Measurements from ENCODE around the gene GLYATL3. TPM values are rescaled to one million over a fixed set of nuclear protein-coding genes. Genes with fewer than 3 reads are reported as not detected.

The GLYATL3 gene
- total RNA-seq, 1 experiment from 2014 or later, result not detected

DNA sequence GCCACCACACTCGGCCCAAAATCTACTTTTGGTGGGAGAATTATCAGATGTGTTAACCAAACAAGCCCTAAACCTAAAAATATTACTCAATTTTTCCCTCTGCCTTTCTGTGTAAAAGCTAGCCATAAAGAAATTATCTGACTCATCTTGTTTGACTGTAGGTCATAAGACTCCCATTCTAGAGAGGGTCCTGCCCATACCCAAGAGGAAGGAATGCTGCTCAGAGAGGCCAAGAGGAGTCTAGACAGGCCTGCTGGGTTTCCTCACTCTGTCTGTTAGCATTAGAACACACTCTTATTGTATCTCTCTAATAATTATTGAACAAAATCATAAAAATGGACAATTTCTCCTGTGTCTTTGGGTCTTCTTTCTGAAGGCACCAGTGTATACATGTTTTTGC, 76.9 kb downstream of the GLYATL3 start:
- Histone ChIP-seq H3K27ac (ENCODE audit: low read length) (no peak overlapping the region), H3K4me3 (ENCODE audit: low read length) (no peak overlapping the region), H4K20me1 (ENCODE audit: low read length) (no peaks in the 10 kb centered on the region), H3K9me2 (replicated peaks; ENCODE audit: low read length) (no peaks in the 10 kb centered on the region), H3K4me1 (ENCODE audit: insufficient read depth, low read length) (no peaks in the 10 kb centered on the region), H3K36me3 (ENCODE audit: low read depth, low read length) (no peaks in the 10 kb centered on the region), H3K9ac (ENCODE audit: low read length) (no peak overlapping the region), H3K9me3 (ENCODE audit: low read length) (no peaks in the 10 kb centered on the region), H2AFZ (ENCODE audit: low read length) (no peak overlapping the region), H3F3A (ENCODE audit: low read length, unreplicated experiment) (no peaks in the 10 kb centered on the region), H3K27me3 (ENCODE audit: low read length) (no peaks in the 10 kb centered on the region), H3K79me2 (ENCODE audit: low read length) (no peaks in the 10 kb centered on the region), H3K4me2 (ENCODE audit: low read length) (no peak overlapping the region)
- TF ChIP-seq EZH2phosphoT487 (IDR thresholded peaks at IDR 0.05; ENCODE audit: borderline replicate concordance, low read length) (no peak), EZH2 (IDR thresholded peaks at IDR 0.05; ENCODE audit: low read length, unreplicated experiment) (no peak)
- TF ChIP-seq, protein P1, sequence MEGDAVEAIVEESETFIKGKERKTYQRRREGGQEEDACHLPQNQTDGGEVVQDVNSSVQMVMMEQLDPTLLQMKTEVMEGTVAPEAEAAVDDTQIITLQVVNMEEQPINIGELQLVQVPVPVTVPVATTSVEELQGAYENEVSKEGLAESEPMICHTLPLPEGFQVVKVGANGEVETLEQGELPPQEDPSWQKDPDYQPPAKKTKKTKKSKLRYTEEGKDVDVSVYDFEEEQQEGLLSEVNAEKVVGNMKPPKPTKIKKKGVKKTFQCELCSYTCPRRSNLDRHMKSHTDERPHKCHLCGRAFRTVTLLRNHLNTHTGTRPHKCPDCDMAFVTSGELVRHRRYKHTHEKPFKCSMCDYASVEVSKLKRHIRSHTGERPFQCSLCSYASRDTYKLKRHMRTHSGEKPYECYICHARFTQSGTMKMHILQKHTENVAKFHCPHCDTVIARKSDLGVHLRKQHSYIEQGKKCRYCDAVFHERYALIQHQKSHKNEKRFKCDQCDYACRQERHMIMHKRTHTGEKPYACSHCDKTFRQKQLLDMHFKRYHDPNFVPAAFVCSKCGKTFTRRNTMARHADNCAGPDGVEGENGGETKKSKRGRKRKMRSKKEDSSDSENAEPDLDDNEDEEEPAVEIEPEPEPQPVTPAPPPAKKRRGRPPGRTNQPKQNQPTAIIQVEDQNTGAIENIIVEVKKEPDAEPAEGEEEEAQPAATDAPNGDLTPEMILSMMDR (conservative IDR thresholded peaks at IDR 0.05; ENCODE audit: low read depth, low read length), result no peak
- DNase-seq (no peak), ATAC-seq (no peak)
- intact Hi-C loops (cut with micrococcal nuclease), result no loop called here
- CTCF ChIA-PET, result no interaction called here
- POLR2A ChIA-PET (ENCODE audit: unreplicated experiment), result no interaction called here
- BruUV-seq (replicated peaks), result no TSS peak

Other genes starting within 250 kb of the GLYATL3 start
- 3.7 and 4.5 TPM in 2 replicates for gene MMUT, start 36.7 kb upstream of the GLYATL3 start, total RNA-seq (2014; rRNA removed)
- gene CENPQ, start 36.6 kb upstream of the GLYATL3 start, total RNA-seq (2014; rRNA removed), result 8.3 and 9.7 TPM in 2 replicates
- 43.8 and 49.4 TPM in 2 replicates for gene C6orf141, start 50.7 kb downstream of the GLYATL3 start, total RNA-seq (2014; rRNA removed)
- gene RHAG, start 136.9 kb downstream of the GLYATL3 start, total RNA-seq (2014; rRNA removed), result not detected in 2 replicates
- gene CRISP2, start 213.6 kb downstream of the GLYATL3 start, total RNA-seq (2014; rRNA removed), result not detected in 2 replicates
- not detected in 2 replicates for gene CRISP3, start 244.5 kb downstream of the GLYATL3 start, total RNA-seq (2014; rRNA removed)

Measured in PC-3 (cell line).